HK-2 (cell line): ENCODE measurements around the gene ODAD4.

ENCODE experiments used
- DNase-seq: peaks from one replicate; pipeline ENCODE4 v3.0.0-alpha.2; 2018; ENCODE audit not compliant: unreplicated experiment

The ODAD4 gene

DNA sequence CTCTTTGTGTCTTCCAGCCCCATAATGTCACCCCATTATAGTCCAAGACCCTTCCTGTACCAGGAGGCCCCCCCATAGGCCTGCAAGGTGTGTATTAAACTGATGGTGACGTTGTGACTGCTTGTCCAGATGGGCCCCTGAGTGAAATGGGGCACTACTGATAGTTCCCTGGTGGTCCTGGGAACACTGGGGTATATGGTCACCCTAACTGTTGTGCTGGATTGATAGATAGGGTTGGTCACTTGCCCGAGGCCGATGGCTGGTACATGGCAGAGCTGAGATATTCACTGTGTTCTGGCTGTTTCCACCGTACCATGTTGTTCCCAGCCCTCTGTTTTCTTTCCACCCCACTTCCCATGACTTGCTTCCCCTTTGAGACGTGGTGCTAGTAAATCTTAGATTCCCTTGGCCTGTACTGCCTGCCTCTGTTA is 40.5 kb downstream of the ODAD4 start:
- DNase-seq = no peak

DNA sequence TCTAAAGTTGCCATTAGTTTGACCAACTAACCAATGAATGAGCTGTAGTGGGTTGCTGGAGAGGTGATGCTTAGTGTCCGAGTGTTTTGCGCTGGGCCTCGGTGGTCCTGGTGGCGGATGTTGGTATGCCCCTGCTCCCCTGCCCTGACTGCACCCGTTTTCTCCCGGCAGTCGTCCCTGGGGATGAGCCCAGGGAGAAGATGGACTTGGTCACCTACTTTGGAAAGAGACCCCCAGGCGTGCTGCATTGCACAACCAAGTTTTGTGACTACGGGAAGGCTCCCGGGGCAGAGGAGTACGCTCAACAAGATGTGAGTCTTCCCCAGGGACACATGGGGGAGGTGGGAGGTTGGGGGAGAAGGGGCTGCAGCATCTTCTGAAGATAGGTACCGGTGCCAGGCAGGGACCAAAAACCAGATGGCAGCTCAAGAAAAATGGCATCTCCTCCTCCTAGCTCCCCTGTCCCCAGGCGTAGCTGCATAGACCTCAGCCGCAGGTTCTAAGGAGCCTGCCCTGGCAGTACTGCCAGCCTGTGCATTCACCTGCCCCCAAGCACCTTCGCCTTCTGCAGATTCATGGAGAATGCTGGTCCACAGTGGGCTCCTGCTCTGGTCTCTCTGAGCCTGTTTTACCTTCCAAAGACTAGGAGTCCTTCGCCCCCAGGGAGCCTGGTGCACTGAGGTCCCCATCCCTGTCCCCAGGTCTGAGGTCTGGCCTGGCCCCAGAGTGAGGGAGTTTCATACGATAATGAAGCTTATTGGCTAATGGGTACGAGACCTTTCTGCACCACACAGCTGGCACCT is 41.5 kb downstream of the ODAD4 start:
- no peak for DNase-seq

DNA sequence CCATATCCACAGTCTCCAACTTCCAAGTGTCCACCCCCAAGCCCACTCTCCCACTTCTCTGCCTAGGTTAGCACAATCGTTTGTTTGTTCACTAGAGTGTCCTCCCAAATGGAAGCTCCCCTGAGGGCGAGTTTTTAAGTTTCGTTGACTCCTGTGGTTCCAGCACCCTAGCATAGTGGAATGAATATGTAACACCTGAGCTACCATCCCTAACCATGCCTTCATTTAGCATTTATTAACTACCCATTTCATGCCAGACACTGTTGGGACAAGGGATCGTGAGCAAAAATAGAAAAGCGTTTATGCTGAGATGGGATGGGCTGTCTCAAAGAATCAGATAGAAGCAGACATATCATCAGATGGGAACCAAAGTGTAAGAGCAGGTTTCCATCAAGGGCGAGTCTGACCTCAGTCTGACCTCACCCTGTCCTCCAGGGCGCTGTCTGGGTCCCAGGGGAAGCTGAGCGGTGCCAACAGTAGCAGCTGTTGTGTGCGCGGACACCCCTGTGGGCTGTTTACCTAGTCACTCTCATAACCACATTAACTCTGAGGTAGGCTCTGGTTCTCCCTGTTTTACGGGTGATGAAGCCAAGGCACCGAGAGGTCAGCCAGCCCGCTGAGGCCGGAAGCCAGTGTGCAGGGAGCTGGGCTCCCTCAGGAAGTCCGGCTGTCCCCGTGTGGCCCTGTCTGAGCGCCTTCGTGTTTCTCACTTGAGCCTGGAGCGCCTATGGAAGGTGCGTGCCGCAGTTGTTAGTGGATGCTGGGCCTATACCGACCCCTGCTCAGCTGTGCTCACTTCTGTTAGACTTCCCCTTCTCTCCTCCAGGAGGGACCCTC is 42.4 kb downstream of the ODAD4 start:
- DNase-seq = no peak

DNA sequence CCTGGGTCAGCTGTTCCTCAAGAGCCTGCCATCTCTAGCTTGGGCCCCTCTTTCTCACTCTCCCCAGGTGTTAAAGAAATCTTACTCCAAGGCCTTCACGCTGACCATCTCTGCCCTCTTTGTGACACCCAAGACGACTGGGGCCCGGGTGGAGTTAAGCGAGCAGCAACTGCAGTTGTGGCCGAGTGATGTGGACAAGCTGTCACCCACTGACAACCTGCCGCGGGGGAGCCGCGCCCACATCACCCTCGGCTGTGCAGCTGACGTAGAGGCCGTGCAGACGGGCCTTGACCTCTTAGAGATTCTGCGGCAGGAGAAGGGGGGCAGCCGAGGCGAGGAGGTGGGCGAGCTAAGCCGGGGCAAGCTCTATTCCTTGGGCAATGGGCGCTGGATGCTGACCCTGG is 43.0 kb downstream of the ODAD4 start:
- DNase-seq = no peak

DNA sequence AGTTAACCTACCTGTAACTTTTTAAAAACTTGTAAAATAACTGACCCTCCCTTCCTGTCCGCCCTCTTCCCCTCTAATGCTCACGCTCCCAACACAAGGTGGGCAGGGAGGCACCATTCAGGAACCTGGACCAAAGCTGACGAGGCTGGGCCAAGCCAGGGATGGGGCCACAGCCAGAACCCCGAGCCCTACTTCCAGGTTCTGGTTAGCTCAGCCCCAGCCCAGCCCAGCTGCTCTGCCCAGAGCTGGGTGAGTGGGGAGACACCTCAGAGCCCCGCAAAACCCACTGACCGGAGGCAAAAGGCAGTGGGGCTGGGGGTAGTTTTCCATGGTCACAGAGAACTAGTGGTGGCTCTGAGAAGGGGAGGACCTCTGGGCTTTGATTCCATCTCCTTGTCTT is 43.6 kb downstream of the ODAD4 start:
- no peak for DNase-seq

DNA sequence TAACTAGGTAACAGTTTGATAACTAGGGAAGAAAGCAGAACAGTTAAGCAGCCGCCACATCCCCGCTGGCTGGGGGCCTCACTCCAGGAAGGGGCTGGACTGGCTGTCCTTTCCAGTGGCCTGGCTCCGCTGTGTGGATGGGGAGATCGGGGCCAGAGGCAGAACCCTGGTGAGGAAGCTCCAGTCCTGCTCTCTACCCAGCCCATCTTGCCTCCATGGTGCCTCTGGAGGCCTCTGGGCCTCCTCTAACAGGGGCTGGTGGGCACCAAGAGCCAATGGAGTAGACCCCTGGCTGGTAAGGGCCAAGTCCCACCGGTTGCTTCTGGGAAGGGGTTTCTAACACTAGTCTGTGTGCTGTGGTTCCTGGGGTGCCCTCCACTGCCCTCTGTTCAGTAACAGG is 44.2 kb downstream of the ODAD4 start:
- no peak for DNase-seq

DNA sequence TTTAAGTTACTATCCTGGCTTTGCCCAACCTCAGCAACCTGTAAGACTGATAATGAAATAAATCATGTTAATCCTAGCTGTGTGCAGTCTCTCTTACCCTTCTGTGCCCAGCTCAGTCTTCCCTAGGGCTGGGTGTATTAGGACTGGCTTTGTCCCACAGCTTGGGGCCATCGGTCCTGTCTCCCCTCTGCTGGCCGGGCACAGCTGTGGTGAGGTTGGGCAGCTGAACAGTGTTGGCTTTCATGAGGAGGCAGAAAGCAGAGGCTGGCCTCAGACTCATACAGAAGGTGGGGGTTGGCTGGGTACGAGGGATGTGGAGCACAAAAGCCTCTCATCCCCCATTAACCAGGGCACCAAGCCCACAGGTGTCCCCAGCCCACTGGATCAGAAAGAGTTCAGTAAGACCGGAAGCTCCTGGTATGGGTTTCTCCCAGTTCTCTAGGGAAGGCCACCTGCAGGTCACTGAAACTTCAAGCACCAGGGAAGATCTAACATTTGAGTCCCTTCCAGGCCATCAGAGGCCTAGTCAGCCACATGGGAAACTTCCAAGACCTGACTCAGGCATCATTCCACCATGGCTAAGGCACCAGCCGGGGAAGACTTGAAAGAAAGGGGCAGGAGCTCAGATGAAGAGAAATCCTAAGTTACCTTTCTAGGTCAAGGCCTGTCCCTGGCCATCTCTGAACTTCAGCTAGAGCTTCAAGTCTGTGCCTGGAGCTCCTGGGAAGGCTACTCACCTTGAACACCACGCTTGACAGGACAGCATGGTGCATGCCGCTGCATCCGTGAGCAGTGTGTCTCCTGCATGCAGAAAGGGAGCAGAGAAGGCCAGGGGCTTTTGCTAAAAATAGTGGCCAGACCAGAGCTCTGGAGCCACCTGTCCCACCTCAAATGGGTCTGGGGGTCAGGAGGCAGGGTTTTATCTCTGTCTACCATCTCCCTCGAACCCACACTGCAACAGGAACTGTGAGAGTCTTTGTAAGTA is 45.0 kb downstream of the ODAD4 start:
- DNase-seq = no peak

DNA sequence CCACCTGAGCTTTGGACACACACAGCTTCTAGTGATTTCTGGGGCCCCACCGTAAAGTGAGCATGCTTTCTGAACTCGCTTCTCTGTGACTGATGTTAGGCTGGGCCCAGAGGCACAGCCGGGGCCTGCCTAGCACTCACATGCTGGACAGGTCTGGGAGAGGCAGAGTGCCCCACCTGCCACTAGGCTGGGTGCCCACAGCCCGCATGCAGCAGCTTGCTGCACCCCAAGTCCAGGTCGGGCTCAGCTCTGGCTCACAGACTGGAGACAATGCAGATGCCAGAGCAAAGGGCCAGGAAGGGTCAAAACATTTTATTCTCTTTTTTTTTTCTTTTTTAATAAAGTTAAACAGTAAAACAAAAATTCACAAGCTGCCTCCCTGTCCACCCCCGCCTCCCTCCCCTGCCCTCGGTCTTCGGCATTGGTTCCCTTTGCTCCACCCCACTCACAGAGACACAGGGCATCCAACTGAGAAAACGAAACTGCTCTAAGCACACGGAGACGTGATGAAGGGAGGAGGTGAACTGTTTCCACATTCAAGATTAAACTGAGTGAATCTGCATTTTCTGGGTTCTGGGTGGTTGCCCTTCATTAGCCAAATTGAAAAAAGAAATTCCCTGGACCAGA is 45.8 kb downstream of the ODAD4 start:
- no peak for DNase-seq

DNA sequence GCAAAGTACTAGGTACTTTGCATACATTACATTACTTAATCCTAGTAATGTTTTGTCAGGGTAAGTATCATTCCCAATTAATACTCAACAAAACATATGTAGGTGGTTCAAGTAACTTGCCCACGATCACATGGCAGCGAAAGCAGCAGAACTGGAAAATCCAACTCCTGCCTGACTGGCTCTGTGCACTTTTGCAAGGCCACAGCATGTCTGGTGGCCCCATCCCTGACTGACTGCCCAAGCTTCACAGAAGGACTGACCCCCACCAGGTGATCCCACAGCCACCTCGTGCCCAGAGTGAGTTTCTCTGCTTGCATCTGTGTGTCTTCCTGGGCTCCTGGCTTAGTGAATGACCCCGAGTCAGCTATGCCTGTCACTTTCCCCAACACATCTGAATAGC is 47.6 kb downstream of the ODAD4 start:
- no peak for DNase-seq

DNA sequence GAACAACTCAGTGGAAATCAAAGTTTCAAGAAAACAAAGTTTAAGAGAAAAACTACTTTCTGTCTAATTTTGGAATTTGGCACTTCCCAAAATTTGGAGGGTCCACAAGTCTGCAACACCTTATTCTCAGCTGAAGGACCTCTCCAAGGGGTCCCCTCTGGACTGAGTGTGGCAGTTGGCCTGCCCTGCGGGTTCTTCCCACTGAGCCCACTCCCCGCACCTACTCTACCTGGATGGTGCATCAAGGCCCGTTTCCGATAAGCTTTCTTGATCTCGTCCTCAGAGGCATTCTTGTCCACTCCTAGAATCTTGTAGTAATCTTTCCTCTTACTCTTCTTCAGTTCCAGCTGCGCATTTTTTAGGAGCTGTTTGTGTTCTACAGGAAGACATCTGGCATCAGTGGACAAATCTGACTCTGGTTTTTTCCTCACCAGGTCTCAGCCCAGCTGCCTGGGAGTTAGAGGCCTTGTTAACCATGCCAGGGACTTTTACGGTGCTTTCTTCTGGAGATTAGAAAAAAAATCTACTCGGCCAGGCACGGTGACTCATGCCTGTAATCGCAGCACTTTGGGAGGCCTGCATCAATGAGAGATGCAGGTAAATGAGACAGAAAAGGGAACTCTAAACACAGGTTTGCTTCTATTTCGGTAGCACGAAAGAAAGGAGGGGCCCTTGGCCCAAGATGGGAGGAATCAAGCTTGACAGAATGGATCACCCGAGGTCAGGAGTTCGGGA is 51.8 kb downstream of the ODAD4 start:
- DNase-seq = no peak

DNA sequence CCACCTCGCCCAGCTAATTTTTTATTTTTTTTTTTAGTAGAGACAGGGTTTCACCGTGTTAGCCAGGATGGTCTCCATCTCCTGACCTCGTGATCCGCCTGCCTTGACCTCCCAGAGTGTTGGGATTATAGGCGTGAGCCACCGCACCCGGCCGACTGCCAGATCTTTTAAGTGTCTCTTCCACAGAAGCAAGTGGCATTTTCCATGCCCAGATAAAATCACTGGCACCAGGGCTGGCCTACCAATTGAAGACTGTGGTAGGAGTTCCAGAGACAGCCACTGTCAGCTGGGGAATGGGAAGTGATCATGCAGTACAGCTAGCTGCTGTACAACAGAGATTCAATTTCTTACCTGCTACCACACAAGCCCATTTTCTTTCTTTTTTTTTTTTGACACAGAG is 54.0 kb downstream of the ODAD4 start:
- DNase-seq = no peak

DNA sequence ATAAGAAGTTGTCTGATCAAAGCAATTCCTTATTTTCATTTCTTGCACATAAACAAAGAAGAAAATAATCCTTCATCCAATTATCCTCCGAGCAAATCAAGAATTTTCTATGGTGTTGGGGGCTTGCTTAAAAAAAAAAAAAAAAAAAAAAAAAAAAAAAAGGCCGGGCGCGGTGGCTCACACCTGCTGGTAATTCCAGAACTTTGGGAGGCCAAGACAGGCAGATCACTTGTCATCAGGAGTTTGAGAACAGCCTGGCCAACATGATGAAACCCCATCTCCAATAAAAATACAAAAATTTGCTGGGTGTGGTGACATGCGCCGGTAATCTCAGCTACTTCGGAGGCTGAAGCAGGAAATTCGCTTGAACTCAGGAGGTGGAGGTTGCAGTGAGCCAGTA is 55.5 kb downstream of the ODAD4 start:
- no peak for DNase-seq

DNA sequence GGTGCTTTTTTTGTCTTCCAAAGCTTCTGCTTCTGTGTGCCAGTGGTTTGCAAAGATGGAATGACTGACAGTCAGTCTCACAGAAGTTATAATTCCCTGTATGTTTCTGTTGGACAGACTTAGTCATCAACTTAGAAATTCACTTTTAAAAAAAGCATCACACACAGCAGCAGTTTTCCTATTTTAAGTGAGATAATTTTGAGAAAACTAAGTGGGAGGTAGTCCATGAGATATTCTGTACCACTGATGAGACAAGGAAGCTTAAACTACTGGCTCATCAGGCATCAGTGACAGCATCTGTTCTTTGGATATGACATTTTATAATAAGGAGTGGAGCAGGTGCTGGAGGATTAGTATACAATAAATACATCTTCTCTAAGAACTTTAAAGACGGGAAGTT is 56.2 kb downstream of the ODAD4 start:
- no peak for DNase-seq

DNA sequence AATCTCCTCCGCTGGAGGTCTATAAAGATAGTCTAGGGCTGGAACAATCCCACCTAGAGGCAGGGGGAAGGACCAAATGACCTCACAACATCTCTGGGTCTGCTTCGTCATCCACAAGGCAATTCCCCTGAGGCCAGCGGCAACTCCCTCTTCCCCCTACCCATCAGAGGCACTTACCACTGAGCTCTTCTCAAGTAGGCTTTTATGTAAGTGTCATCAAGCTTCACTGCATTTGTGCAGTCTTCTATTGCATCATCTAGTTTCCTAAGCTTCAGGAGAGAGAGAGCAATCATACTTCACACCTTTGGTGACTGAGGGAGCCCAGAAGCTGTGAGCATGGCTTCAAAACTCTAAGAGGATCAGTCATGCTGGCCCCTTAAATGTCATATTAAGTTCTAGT is 57.2 kb downstream of the ODAD4 start:
- DNase-seq = no peak

DNA sequence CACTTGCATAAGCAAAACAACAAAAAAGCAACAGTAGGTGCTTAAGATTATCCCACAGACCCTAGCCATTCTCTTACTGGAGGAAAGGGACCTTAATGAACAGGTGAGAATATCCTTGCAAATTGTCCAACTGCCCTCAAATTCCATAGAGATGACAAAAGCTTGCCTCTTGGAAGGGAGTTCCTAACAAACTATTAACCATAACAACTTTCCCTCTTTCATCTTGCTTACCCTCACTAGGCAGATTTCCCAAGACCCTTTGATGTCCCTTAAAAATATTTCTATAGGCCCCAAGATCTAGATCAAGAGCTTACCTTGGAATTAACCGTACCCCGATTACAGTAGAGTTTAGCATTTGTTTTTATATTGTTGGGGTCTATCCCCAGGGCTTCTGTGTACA is 58.0 kb downstream of the ODAD4 start:
- DNase-seq = no peak

DNA sequence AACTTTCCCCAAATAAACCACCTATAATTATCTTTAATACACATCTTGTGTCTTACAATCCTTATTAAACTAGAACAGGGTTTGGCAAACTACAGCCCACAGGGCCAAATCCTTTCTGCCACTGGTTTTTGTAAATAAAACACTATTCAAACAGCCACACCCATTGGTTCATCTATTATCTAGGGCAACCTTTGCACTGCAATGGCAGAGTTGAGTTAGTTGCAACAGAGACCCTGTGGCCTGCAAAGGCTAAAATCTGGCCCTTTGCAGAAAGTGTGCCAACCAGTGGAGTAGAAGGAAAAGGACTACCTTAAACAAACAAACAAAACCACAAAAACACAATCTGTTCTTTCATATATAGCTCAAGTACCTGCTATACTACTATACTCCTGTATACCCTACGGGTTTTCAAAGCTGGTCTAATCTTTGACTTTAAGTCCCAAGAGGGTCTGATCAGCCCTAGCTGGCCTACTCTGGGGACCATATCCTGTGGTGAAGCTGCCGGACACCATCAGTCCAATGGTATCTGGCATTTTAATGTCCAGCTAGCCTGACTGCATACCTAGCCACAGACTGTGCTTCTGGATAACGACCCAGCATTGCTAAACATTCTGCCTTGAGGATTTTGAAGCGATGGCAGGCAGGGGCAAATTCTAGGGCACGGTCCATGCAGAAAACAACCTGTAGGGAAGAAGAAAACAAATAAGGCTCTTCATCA is 59.4 kb downstream of the ODAD4 start:
- no peak for DNase-seq

DNA sequence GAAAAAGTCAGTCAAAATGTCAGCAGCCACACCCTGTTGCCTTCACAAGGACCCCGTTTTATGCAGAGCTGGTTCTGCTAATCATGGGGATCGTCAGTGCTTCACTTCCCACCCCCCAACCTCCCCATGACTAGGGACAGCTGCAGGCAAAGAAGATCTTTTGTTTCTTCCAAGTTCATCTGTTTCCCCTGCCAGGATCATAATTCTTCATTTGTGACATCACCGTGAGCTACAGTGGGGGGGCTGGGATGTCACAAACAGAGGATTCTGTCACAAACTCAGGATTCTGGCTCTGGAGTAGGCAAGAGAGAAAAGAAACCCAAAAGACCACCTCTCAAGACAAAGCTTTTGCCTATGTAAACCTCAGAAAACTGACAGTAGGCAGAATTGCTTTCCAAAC is 62.2 kb downstream of the ODAD4 start:
- DNase-seq = no peak

DNA sequence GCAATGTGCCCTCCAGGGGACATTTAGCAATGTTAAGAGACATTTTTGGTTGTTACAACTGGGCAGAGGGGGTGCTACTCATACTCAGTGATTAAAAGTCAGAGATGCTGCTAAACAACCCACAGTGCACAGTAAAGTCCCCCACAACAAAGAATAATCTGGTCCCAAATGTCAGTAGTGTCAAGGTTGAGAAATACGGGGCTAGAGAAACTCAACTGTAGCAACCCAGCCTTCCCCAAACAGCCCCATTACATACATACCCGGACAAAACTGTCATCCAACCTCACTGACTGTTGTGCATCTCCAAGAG is 66.4 kb downstream of the ODAD4 start:
- DNase-seq = no peak

DNA sequence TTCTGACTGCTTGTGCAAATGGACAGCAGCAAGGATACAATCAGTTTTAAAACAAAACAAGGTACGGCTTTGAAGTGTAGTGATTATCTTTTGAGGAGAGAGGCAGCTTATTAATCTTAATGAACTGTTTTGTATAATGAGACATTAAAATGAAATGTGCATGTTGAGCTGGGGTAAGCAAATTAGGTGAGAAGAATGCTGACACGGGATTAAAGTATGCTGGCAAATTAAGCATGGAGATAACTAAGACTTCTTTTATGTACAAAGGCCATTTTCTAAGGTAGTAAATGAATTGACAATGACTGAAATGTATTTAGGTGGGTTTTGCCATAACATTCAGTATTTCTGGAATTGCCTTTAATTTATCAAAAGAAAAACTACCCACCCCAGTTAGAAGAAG is 68.1 kb downstream of the ODAD4 start:
- DNase-seq = no peak

DNA sequence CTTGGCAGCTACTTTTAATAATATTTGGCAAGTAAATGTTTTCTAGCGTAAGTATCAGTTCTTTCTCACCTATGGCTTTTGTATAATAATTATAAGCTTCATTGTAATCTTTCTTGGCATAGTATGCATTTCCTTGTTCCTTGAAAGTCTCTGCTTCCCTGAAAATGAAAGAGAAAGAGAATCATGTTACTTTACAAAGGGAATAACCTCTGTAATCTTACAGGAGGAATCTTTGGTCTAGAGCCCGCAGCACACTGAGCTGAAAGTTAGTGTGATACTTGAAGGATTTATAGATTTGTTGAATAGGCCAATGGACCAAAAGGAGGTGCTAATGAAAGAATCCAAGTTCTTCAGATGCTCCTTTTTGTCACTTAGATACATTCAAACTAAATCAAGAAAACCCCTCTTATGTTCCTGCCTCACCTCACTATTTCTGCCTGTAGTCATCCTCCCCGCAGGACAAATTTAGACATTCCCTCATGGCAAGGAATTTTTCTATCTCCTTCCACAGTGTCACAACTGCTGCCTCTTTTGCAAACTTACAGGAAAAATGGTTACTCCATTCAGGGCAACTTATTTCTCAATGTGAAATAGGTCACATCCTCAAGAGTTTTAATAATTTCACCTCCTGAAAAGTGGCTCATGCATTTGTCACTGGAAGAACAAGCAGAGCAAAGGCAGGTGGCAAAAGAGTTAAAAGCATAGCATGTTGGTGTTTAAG is 70.2 kb downstream of the ODAD4 start:
- DNase-seq = no peak
